ENCODE data around the gene PCDHB5.

GRCh38 chr5:141149812-141150211, 14.8 kb downstream of the PCDHB5 start, which contains the start of gene PCDHB6:
- TF ChIP-seq CTCF (IDR thresholded peaks at IDR 0.05) (peak; percentile 63), ZFX (IDR thresholded peaks at IDR 0.05; ENCODE audit: borderline replicate concordance) (no peak)
